ENCODE measurements around the gene ZNF74.

DNA sequence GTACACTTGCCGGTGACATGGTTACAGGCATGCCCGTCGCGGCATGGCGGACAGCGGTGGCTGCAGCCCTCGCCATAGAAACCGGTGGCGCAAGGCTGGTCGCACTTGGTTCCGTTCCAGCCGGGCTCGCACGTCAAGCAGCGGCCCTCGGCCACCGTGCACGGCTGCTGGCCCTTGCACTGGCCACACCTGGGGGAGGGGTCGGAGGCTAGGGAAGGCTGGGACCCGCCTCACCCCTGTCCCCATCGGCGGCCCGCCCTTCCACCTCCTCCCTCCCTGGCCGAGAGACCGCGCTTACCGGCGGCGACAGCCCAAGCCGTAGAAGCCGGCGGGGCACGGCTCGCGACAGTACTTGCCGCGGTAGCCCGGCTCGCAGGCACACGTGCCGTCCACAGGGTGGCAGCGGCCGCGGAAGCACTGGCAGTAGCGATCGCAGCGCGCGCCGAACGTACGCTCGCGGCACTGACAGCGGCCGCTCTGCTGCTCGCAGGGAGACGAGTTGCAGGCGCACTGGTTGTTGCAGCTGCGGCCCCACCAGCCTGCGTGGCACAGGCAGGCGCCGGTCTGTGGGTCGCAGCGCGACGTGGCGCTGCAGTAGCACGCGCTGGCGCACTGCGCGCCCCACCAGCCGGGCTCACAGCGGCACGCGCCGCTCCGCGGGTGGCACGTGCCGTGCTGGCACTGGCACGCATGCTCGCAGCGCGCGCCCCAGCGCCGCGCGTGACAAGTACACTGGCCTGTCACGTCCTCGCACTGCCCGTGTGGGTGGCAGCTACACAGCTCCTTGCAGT, 37.0 kb downstream of the ZNF74 start:
- TF ChIP-seq, protein P1, sequence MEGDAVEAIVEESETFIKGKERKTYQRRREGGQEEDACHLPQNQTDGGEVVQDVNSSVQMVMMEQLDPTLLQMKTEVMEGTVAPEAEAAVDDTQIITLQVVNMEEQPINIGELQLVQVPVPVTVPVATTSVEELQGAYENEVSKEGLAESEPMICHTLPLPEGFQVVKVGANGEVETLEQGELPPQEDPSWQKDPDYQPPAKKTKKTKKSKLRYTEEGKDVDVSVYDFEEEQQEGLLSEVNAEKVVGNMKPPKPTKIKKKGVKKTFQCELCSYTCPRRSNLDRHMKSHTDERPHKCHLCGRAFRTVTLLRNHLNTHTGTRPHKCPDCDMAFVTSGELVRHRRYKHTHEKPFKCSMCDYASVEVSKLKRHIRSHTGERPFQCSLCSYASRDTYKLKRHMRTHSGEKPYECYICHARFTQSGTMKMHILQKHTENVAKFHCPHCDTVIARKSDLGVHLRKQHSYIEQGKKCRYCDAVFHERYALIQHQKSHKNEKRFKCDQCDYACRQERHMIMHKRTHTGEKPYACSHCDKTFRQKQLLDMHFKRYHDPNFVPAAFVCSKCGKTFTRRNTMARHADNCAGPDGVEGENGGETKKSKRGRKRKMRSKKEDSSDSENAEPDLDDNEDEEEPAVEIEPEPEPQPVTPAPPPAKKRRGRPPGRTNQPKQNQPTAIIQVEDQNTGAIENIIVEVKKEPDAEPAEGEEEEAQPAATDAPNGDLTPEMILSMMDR (IDR thresholded peaks at IDR 0.05 in 8 of 11, conservative IDR thresholded peaks at IDR 0.05 in 3 of 11) = peak in 5 of 11 experiments; percentile 28 to 42 (median 36)
- TF ChIP-seq POLR2A (IDR thresholded peaks at IDR 0.05) = no peak

All from spleen (tissue), 7 donors.